ENCODE data around the gene CDH20. TPM values are rescaled to one million over a fixed set of nuclear protein-coding genes. Genes with fewer than 3 reads are reported as not detected.

CDH20 gene
- total and polyA plus RNA-seq, 10 donors: 0.04 to 0.05 TPM; not detected in 8

DNA sequence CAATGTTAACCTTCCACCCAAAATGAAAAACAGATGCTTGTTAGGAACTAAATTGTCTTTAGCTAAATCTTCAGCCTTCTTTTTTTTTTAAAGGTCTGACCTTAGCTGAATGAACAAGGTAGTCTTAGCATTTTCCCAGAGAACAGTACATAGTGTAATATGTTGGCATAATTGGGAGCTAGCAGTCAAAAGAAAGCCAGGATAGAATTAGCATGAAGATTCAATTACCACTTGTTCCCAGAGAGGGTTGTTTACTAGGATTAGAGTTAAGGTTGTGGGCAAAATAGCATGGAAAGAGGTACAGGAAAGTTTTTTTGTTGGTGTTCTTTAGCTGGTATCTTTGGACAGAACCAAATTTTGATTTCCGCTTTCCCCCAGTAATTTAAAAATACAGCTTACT is 6.9 kb downstream of the CDH20 start:
- Histone ChIP-seq H3K27ac (no peak overlapping the region), H3K4me1 (peaks cover 0 to 8% (median 1%) of the 10 kb centered on the region in 6 donors), H3K36me3 (no peaks in the 10 kb centered on the region), H3K27me3 (replicated peaks in 1 of 7) (peaks cover 0 to 38% (median 3%) of the 10 kb centered on the region in 7 donors), H3K9me3 (no peaks in the 10 kb centered on the region), H3K4me3 (no peak overlapping the region)
- DNase-seq: no peak
- WGBS, 5 donors: 0 to 4% (median 3%) methylated on average over 1 of the region's 1 CpG
- TF ChIP-seq, protein P1, sequence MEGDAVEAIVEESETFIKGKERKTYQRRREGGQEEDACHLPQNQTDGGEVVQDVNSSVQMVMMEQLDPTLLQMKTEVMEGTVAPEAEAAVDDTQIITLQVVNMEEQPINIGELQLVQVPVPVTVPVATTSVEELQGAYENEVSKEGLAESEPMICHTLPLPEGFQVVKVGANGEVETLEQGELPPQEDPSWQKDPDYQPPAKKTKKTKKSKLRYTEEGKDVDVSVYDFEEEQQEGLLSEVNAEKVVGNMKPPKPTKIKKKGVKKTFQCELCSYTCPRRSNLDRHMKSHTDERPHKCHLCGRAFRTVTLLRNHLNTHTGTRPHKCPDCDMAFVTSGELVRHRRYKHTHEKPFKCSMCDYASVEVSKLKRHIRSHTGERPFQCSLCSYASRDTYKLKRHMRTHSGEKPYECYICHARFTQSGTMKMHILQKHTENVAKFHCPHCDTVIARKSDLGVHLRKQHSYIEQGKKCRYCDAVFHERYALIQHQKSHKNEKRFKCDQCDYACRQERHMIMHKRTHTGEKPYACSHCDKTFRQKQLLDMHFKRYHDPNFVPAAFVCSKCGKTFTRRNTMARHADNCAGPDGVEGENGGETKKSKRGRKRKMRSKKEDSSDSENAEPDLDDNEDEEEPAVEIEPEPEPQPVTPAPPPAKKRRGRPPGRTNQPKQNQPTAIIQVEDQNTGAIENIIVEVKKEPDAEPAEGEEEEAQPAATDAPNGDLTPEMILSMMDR (IDR thresholded peaks at IDR 0.05 in 8 of 11, conservative IDR thresholded peaks at IDR 0.05 in 3 of 11): no peak
- TF ChIP-seq POLR2A (IDR thresholded peaks at IDR 0.05) (no peak), POLR2AphosphoS5 (IDR thresholded peaks at IDR 0.05) (no peak)
- intact Hi-C loops (cut with DNase I; ENCODE audit: low total_unique reads): no loop called here

DNA sequence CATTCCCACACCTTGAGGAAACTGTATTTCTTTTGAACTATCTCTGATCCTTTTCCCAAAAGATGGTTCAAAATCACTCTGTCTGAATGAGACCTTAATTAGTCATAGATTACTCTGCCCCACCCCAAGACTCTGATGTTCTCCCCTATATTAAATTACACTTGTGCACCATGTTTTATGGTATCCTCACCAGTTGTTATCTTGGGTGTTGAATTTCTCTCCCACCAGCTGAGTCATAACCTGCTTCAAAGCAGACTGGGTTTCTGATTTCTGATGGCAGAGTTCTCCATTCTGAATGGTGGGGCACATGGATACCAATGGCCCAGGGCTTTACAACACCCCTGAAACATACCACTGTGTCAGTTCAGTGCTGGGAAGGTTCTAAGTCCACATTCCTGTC is 15.0 kb downstream of the CDH20 start:
- H3K36me3 ChIP-seq: no peaks in the 10 kb centered on the region
- no peak for DNase-seq
- H3K4me1 ChIP-seq: no peaks in the 10 kb centered on the region
- no peak overlapping the region for H3K4me3 ChIP-seq
- no peaks in the 10 kb centered on the region for H3K9me3 ChIP-seq
- TF ChIP-seq POLR2A (IDR thresholded peaks at IDR 0.05) (no peak), POLR2AphosphoS5 (IDR thresholded peaks at IDR 0.05) (no peak)
- H3K27me3 ChIP-seq (replicated peaks in 1 of 7): peaks cover 0 to 5% (median 0%) of the 10 kb centered on the region in 7 donors
- intact Hi-C loops (cut with DNase I; ENCODE audit: low total_unique reads): no loop called here
- no peak overlapping the region for H3K27ac ChIP-seq

DNA sequence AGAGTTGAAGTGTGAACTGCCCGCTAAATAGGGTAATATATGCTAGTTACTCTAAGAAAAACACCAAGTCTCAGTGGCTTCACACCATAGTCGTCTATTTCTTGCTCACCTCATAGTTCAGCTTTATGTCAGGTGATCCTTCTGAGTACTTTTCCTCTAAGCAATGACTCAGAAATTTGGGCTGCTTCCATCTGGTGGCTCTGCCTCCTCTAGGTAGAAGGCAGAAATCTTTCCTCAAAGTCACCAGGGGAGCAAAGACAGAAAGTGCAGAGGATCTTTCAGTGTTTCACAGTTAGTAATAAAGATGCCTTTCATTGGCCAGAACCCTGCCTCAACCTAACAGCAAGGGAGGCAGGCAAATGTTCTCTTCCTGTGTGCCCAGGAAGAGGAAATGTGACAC is 17.3 kb downstream of the CDH20 start:
- H3K4me3 ChIP-seq: no peak overlapping the region
- no peaks in the 10 kb centered on the region for H3K9me3 ChIP-seq
- H3K4me1 ChIP-seq: no peaks in the 10 kb centered on the region
- WGBS, 5 donors: 80 to 93% (median 84%) methylated on average over 2 of the region's 2 CpGs
- DNase-seq: no peak
- H3K27me3 ChIP-seq (replicated peaks in 1 of 7): peaks cover 0 to 5% (median 0%) of the 10 kb centered on the region in 7 donors
- TF ChIP-seq, protein P1 (IDR thresholded peaks at IDR 0.05 in 8 of 11, conservative IDR thresholded peaks at IDR 0.05 in 3 of 11): no peak
- no peak for TF ChIP-seq POLR2A (IDR thresholded peaks at IDR 0.05)
- TF ChIP-seq POLR2AphosphoS5 (IDR thresholded peaks at IDR 0.05): no peak
- intact Hi-C loops (cut with DNase I; ENCODE audit: low total_unique reads): no loop called here
- no peak overlapping the region for H3K27ac ChIP-seq
- no peaks in the 10 kb centered on the region for H3K36me3 ChIP-seq

DNA sequence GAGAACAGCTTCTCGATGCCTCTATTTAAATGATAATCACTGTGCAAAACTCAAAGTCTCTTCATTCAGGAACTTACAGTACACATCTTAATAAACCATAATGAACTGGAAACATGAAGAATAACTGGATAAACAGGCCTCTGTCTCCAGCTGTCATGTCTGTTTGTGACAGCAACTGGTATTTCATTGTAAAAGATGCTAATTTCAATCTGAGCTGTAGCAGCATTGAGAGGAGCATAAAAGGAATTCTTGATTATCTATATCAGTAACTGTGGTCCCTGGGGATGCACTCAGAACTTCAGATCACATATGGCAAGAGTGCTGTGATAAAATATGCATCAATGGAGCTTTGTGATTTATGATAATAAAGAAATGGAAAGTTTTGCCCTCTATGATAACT is 18.8 kb downstream of the CDH20 start:
- H3K27me3 ChIP-seq (replicated peaks in 1 of 7): peaks cover 0 to 5% (median 0%) of the 10 kb centered on the region in 7 donors
- TF ChIP-seq POLR2AphosphoS5 (IDR thresholded peaks at IDR 0.05) (no peak), POLR2A (IDR thresholded peaks at IDR 0.05) (no peak)
- TF ChIP-seq, protein P1 (IDR thresholded peaks at IDR 0.05 in 8 of 11, conservative IDR thresholded peaks at IDR 0.05 in 3 of 11): no peak
- no peak overlapping the region for H3K27ac ChIP-seq
- no peaks in the 10 kb centered on the region for H3K9me3 ChIP-seq
- DNase-seq: no peak
- intact Hi-C loops (cut with DNase I; ENCODE audit: low total_unique reads): no loop called here
- H3K4me1 ChIP-seq: no peaks in the 10 kb centered on the region
- WGBS, 5 donors: 78 to 93% (median 82%) methylated on average over 1 of the region's 1 CpG
- H3K4me3 ChIP-seq: no peak overlapping the region
- no peaks in the 10 kb centered on the region for H3K36me3 ChIP-seq

DNA sequence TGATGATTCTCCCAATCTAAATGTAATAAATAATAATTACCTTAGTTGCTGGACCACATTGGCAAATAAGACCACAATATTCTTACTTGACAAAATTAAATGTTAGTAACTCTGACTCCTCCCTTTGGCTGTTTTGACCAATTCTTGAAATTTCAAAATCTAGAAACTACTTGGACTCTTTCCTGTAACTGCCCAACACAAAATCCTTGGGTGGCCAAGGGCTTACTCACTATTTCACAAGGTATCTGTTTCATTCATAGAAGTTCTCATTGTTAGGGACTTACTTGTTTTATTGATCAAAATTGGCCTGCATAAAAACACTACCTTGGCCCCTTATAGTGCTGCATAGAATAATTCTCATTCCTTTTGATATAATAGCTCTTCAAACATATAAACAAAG is 19.4 kb downstream of the CDH20 start:
- DNase-seq: no peak
- TF ChIP-seq, protein P1 (IDR thresholded peaks at IDR 0.05 in 8 of 11, conservative IDR thresholded peaks at IDR 0.05 in 3 of 11): no peak
- TF ChIP-seq POLR2A (IDR thresholded peaks at IDR 0.05): no peak
- TF ChIP-seq POLR2AphosphoS5 (IDR thresholded peaks at IDR 0.05): no peak
- Histone ChIP-seq H3K4me3 (no peak overlapping the region), H3K27me3 (replicated peaks in 1 of 7) (peaks cover 0 to 5% (median 0%) of the 10 kb centered on the region in 7 donors), H3K9me3 (no peaks in the 10 kb centered on the region), H3K4me1 (no peaks in the 10 kb centered on the region), H3K36me3 (no peaks in the 10 kb centered on the region), H3K27ac (no peak overlapping the region)
- intact Hi-C loops (cut with DNase I; ENCODE audit: low total_unique reads): no loop called here
